Left cardiac atrium (tissue), 4 donors: Measurements from ENCODE around the gene IL6ST. TPM values are rescaled to one million over a fixed set of nuclear protein-coding genes. Genes with fewer than 3 reads are reported as not detected.
"Not testable (repeated sequence)": the region's sequence is repeated elsewhere in the genome, so short reads cannot be mapped to it uniquely, and the experiment has no call there.

ENCODE experiments used
- ATAC-seq, 2 donors: fragments of 200-7000 bp; cut with Tn5 transposase; one replicate each; pipeline ENCODE4 v1.9.1; 2020; ENCODE audit warnings: mild to moderate bottlenecking in 2 of 2, moderate library complexity in 2 of 2
- DNase-seq: peaks from one replicate; pipeline ENCODE4 v3.0.0-alpha.2; 2020
- intact Hi-C, 2 donors: fragments of 100-400 bp; cut with DNase I; formaldehyde crosslinking; loops; one replicate each; pipeline versions ENCODE4 v1.14.1 to v1.15.1; 2022 to 2023
- long read RNA-seq: library from polyadenylated mRNA; unstranded; transcript quantifications from one replicate; pipeline ENCODE4 v2.0.0, GENCODE V29; 2021
- total RNA-seq, 2 donors: library from RNA; stranded (reverse); fragmentation: NEBNext Ultra II Directional; extraction: Animal tissue kit (Norgen Biotek cat#: 25700); gene quantifications; one replicate each; pipeline ENCODE4 v1.2.1, GENCODE V29; 2021
- donor health status: DM: no; HTN: yes; CAD: no.
- donor health status: DM: no; HTN: yes; CAD: no; lungs with severe emphysema.
- donor health status: DM: yes; HTN: yes; CAD: no.
- donor health status: Dilated cardiomyopathy.

Gene IL6ST
- 100 to 1,000 TPM; 204 to 261 TPM for total RNA-seq
- long read RNA-seq, full-length matches to known transcripts, result 70 of 106 reads
- long read RNA-seq, partial matches to known transcripts, result 6 of 106 reads
- long read RNA-seq, other reads (novel, unspliced or antisense), result 30 of 106 reads

GRCh38 chr5:55994495-55994997 lies at the start of gene IL6ST:
TSS of gene IL6ST (minus strand) at chr5:55994963. CDS start at chr5:55976278, 18,685 bp downstream.
- ATAC-seq (peak; percentile 61 to 70), DNase-seq (no peak)
- intact Hi-C loops, result no loop called here

GRCh38 chr5:56039985-56040384 lies 45.2 kb upstream of the IL6ST start:
- intact Hi-C loops, result no loop called here
- DNase-seq (no peak), ATAC-seq (peak in 1 of 2 donors; percentile 59)

- ATAC-seq, intact Hi-C loops, DNase-seq: not testable (repeated sequence)
These were observed 43.4 kb upstream of the IL6ST start for GRCh38 chr5:56038206-56038605.

GRCh38 chr5:56037531-56038010 lies 42.8 kb upstream of the IL6ST start:
- peak; percentile 41 to 64 for ATAC-seq
- no peak for DNase-seq
- intact Hi-C loops, result no loop called here

- ATAC-seq, intact Hi-C loops, DNase-seq: not testable (repeated sequence)
These were observed 40.6 kb upstream of the IL6ST start for GRCh38 chr5:56035394-56035793.

GRCh38 chr5:56029871-56030630 lies 35.3 kb upstream of the IL6ST start:
- ATAC-seq, DNase-seq, intact Hi-C loops: not testable (repeated sequence)

- DNase-seq, result no peak
- no peak for ATAC-seq
- intact Hi-C loops, result no loop called here
These were observed 34.7 kb upstream of the IL6ST start for GRCh38 chr5:56029457-56029856.

GRCh38 chr5:56028708-56029107 lies 33.9 kb upstream of the IL6ST start:
- intact Hi-C loops, result no loop called here
- DNase-seq (no peak), ATAC-seq (no peak)

GRCh38 chr5:56026863-56027300 lies 32.1 kb upstream of the IL6ST start:
- ATAC-seq, result peak in 1 of 2 donors; percentile 87

GRCh38 chr5:56025151-56025885 lies 30.6 kb upstream of the IL6ST start:
- ATAC-seq, result no peak
- no peak for DNase-seq
- intact Hi-C loops, result no loop called here

More at GRCh38 chr5:56026863-56027300, 32.1 kb upstream of the IL6ST start:
- intact Hi-C loops, result no loop called here
- no peak for DNase-seq

- intact Hi-C loops, result no loop called here
- no peak for DNase-seq
- no peak for ATAC-seq
These were observed 30.0 kb upstream of the IL6ST start for GRCh38 chr5:56024810-56025150.

GRCh38 chr5:56023296-56023695 lies 28.5 kb upstream of the IL6ST start:
- no peak for ATAC-seq
- intact Hi-C loops, result no loop called here

GRCh38 chr5:56019306-56020272 lies 24.8 kb upstream of the IL6ST start:
- ATAC-seq (no peak), DNase-seq (no peak)
- intact Hi-C loops, result no loop called here

More at GRCh38 chr5:56023296-56023695, 28.5 kb upstream of the IL6ST start:
- no peak for DNase-seq

- no peak for ATAC-seq
- intact Hi-C loops, result no loop called here
- no peak for DNase-seq
These were observed 24.1 kb upstream of the IL6ST start for GRCh38 chr5:56018832-56019231.

GRCh38 chr5:56014701-56015100 lies 19.9 kb upstream of the IL6ST start:
- intact Hi-C loops, DNase-seq, ATAC-seq: not testable (repeated sequence)

- intact Hi-C loops, DNase-seq, ATAC-seq: not testable (repeated sequence)
These were observed 19.2 kb upstream of the IL6ST start for GRCh38 chr5:56013939-56014338.

- DNase-seq, result no peak
- peak in 1 of 2 donors; percentile 89 for ATAC-seq
- intact Hi-C loops, result no loop called here
These were observed 17.7 kb upstream of the IL6ST start for GRCh38 chr5:56012281-56012963.

GRCh38 chr5:56011835-56012234 lies 17.1 kb upstream of the IL6ST start:
- DNase-seq (no peak), ATAC-seq (peak; percentile 65 to 88)
- intact Hi-C loops, result no loop called here
